GM12878 (cell line): Measurements from ENCODE around the gene MR1. TPM values are rescaled to one million over a fixed set of nuclear protein-coding genes. Genes with fewer than 3 reads are reported as not detected.
A peak's percentile ranks its signal among the peaks of the same experiment; 100 is the strongest.

ENCODE experiments used
- ATAC-seq: fragments of 200-7000 bp; cut with Tn5 transposase; 3 replicates; pipeline ENCODE4 v1.9.1; 2020; ENCODE audit warnings: mild to moderate bottlenecking, moderate library complexity
- BruUV-seq: library from RNA; stranded (reverse); fragments of 400-500 nt; replicated peaks from 2 replicates; lab custom pipeline; 2021; lab: Mats Ljungman, UMichigan
- CTCF ChIA-PET: fragments of 300-600 bp; sonication (Branson Sonifier 250); formaldehyde crosslinking; extraction: SDS; loops from one replicate; lab custom pipeline; 2021; ENCODE audit warnings: inconsistent platforms; lab: Yijun Ruan, JAX
- POLR2A ChIA-PET: fragments of 350-600 bp; formaldehyde crosslinking; extraction: SDS; loops from one replicate; lab custom pipeline; 2021; ENCODE audit warnings: inconsistent platforms; lab: Charles Lee
- RAD21 ChIA-PET: fragments of 300-600 bp; sonication (Branson Sonifier 250); formaldehyde crosslinking; loops from one replicate; lab custom pipeline; 2023; ENCODE audit warnings: antibody characterized with exemption; ENCODE audit not compliant: unreplicated experiment; lab: Charles Lee
- SMC1A ChIA-PET: fragments of 300-600 bp; sonication (Branson Sonifier 250); formaldehyde crosslinking; loops from one replicate; lab custom pipeline; 2023; ENCODE audit not compliant: unreplicated experiment, uncharacterized antibody; lab: Charles Lee
- DNase-seq: peaks from one replicate; pipeline ENCODE4 v3.0.0-alpha.2; 2011; ENCODE audit warnings: low read depth, low spot score
- FAIRE-seq: peaks from 3 replicates; lab custom pipeline; 2011; peaks lifted over from hg19 to GRCh38; lab: Jason Lieb, UNC
- H2AFZ ChIP-seq: 2 replicates; pipeline ENCODE4 v1.6.0; 2011; ENCODE audit warnings: low read depth, low read length, control low read depth; ENCODE audit not compliant: control insufficient read depth
- H3K27ac ChIP-seq: 2 replicates; pipeline ENCODE4 v1.5.1; 2011; ENCODE audit warnings: control low read depth; ENCODE audit not compliant: control insufficient read depth, insufficient read depth
- H3K27me3 ChIP-seq, 2 experiments: replicated peaks in 1 of 2; 2 replicates each; pipeline versions ENCODE4 v1.6.0 to v1.6.1; 2011; ENCODE audit warnings: low read length in 1 of 2; ENCODE audit not compliant: control insufficient read depth in 2 of 2, insufficient read depth in 2 of 2
- H3K36me3 ChIP-seq, 2 experiments: 2 replicates each; pipeline ENCODE4 v1.5.1; 2011; ENCODE audit warnings: low read length in 1 of 2; ENCODE audit not compliant: control insufficient read depth in 2 of 2, insufficient read depth in 2 of 2
- H3K4me1 ChIP-seq: 2 replicates; pipeline ENCODE4 v1.6.1; 2011; ENCODE audit warnings: mild to moderate bottlenecking, low read length, moderate library complexity, mixed read lengths; ENCODE audit not compliant: control insufficient read depth, insufficient read depth
- H3K4me2 ChIP-seq: 2 replicates; pipeline ENCODE4 v1.6.0; 2011; ENCODE audit warnings: control low read depth; ENCODE audit not compliant: control insufficient read depth, insufficient read depth
- H3K4me3 ChIP-seq: fragments of 200-600 bp; sonication (generic); 2 replicates; pipeline ENCODE4 v1.5.1; 2016
- H3K79me2 ChIP-seq: 2 replicates; pipeline ENCODE4 v1.6.0; 2011; ENCODE audit warnings: low read length; ENCODE audit not compliant: control insufficient read depth, insufficient read depth
- H3K9ac ChIP-seq: 2 replicates; pipeline ENCODE4 v1.8.0; 2011; ENCODE audit warnings: low read length, control low read depth, mixed read lengths; ENCODE audit not compliant: control insufficient read depth, insufficient read depth
- H3K9me3 ChIP-seq: replicated peaks from 3 replicates; pipeline ENCODE4 v1.5.1; 2011; ENCODE audit warnings: mild to moderate bottlenecking, low read length; ENCODE audit not compliant: control insufficient read depth, insufficient read depth
- H4K20me1 ChIP-seq: 2 replicates; pipeline ENCODE4 v1.6.0; 2011; ENCODE audit not compliant: control insufficient read depth, insufficient read depth
- CHD2 ChIP-seq: IDR thresholded peaks from 2 replicates; pipeline ENCODE4 v1.6.1; 2011; ENCODE audit warnings: low read depth, low read length, improper control_type of control experiment, borderline replicate concordance
- CHD4 ChIP-seq: fragments of 200-600 bp; sonication (generic); IDR thresholded peaks from 2 replicates; pipeline ENCODE4 v1.6.1; 2016; ENCODE audit warnings: mild to moderate bottlenecking
- EGR1 ChIP-seq, 2 experiments: IDR thresholded peaks; 1 replicate in 1 of 2; 2 replicates in 1 of 2; pipeline ENCODE4 v1.6.1; 2011 to 2012; ENCODE audit warnings: low read depth in 2 of 2, low read length in 2 of 2, borderline replicate concordance in 1 of 2, mild to moderate bottlenecking in 1 of 2, moderate library complexity in 1 of 2
- ELK1 ChIP-seq: IDR thresholded peaks from 2 replicates; pipeline ENCODE4 v1.6.1; 2012; ENCODE audit warnings: low read depth, low read length, improper control_type of control experiment
- FOXM1 ChIP-seq: IDR thresholded peaks from 2 replicates; pipeline ENCODE4 v1.6.1; 2012; ENCODE audit warnings: low read depth, mild to moderate bottlenecking, inconsistent platforms, low read length, moderate library complexity
- HDGF ChIP-seq: fragments of 450-650 bp; IDR thresholded peaks from 2 replicates; pipeline ENCODE4 v1.6.1; 2016; ENCODE audit warnings: antibody characterized with exemption
- KLF5 ChIP-seq: fragments of 450-650 bp; IDR thresholded peaks from 2 replicates; pipeline ENCODE4 v1.6.1; 2014; ENCODE audit warnings: mild to moderate bottlenecking; ENCODE audit not compliant: partially characterized antibody
- RFX5 ChIP-seq: IDR thresholded peaks from 2 replicates; pipeline ENCODE4 v1.6.1; 2011; ENCODE audit warnings: low read depth, low read length, improper control_type of control experiment
- SIN3A ChIP-seq: IDR thresholded peaks from 2 replicates; pipeline ENCODE4 v1.6.1; 2012; ENCODE audit warnings: low read depth, low read length, improper control_type of control experiment
- SRF ChIP-seq, 2 experiments: IDR thresholded peaks; 2 replicates each; pipeline ENCODE4 v1.6.1; 2011; ENCODE audit warnings: low read depth in 2 of 2, low read length in 2 of 2, mild to moderate bottlenecking in 1 of 2, moderate library complexity in 1 of 2
- STAT3 ChIP-seq: IDR thresholded peaks from 2 replicates; pipeline ENCODE4 v1.6.1; 2011; ENCODE audit warnings: low read depth, low read length, improper control_type of control experiment
- SUZ12 ChIP-seq: fragments of 200-600 bp; sonication (generic); IDR thresholded peaks from one replicate; pipeline ENCODE4 v1.6.1; 2018; ENCODE audit warnings: antibody characterized with exemption, mild to moderate bottlenecking; ENCODE audit not compliant: unreplicated experiment
- TCF12 ChIP-seq: IDR thresholded peaks from 2 replicates; pipeline ENCODE4 v1.6.1; 2011; ENCODE audit warnings: low read depth, mild to moderate bottlenecking, low read length
- WGBS: methylation state at CpG from one replicate; pipeline ENCODE4 v1.1.6; 2016; ENCODE audit warnings: low lambda C conversion rate; ENCODE audit not compliant: insufficient replicate concordance, insufficient coverage; ENCODE audit errors: missing lambda C conversion rate; 5-methylcytosine and 5-hydroxymethylcytosine counted together
- in situ Hi-C: fragments of 300-500 bp; cut with MboI; formaldehyde crosslinking; loops from 9 replicates; pipeline ENCODE4 v1.14.3; 2018; ENCODE audit warnings: mixed read lengths
- intact Hi-C: fragments of 100-400 bp; cut with micrococcal nuclease; formaldehyde crosslinking; loops from one replicate; pipeline ENCODE4 v1.14.2; 2022; ENCODE audit not compliant: unreplicated experiment
- polyA plus RNA-seq, 11 experiments: library from polyadenylated mRNA; depleted of rRNA in 4 of 11; unstranded in 6 of 11; stranded (reverse) in 5 of 11; fragments of >200 nt; fragmentation: Nextera tagmentation in 4 of 11; fragmentation: Illumina TruSeq in 1 of 11; extraction: Ambion mirVana in 4 of 11; extraction: Trizol in 1 of 11; gene quantifications; 1 replicate in 1 of 11; 2 replicates in 10 of 11; pipeline versions ENCODE4 v1.2.1 to v1.2.3, GENCODE V29; 2011 to 2016; ENCODE audit warnings: inconsistent platforms in 2 of 11, missing spikeins in 2 of 11, low read depth in 1 of 11
- total RNA-seq, 4 experiments: library from RNA; depleted of rRNA in 3 of 4; stranded (reverse); fragments of >200 nt in 3 of 4; fragmentation: Illumina TruSeq in 1 of 4; extraction: Trizol in 1 of 4; gene quantifications; 2 replicates each; pipeline versions ENCODE4 v1.2.1 to v1.2.3, GENCODE V29; 2013 to 2021
- TF ChIP-seq, protein P1 (sequence below): fragments of 450-650 bp; IDR thresholded peaks from 2 replicates; pipeline ENCODE4 v1.6.1; 2014; ENCODE audit warnings: mild to moderate bottlenecking
- TF ChIP-seq, protein P2 (sequence below): IDR thresholded peaks from 2 replicates; pipeline ENCODE4 v1.6.1; 2011; ENCODE audit warnings: borderline replicate concordance, low read depth, mild to moderate bottlenecking, moderate library complexity, low read length; ENCODE audit not compliant: insufficient read depth, poor library complexity, severe bottlenecking

The MR1 gene
- total and polyA plus RNA-seq, 10 of the 15 experiments (the other 5 are each of a cell fraction or from before 2014, with no cell fraction given) = 24.7 to 65.9 (median 30.9) TPM

DNA sequence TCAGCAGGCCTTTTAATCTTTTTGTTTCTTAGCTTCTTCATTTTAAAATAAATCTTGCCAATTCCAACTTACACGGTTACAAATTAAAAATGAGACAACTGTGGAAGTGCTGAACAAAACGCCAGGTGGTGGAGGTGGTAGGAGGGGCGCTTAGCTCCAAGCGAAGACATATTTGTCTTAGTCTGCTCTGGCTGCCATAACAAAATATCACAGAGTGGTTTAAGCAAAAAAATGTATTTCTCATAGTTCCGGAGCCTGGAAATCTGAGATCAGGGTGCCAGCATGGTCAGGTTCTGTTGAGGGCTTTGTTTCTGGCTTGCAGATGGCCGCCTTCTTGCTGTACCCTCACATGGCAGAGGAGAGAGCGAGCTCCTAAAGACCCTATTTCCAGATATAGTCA, 69.6 kb downstream of the MR1 start:
- Histone ChIP-seq H3K4me3 (no peak overlapping the region), H3K4me1 (peaks cover 64% of the 10 kb centered on the region), H3K27me3 (no peaks in the 10 kb centered on the region), H3K79me2 (peaks cover 3% of the 10 kb centered on the region), H4K20me1 (no peaks in the 10 kb centered on the region), H3K4me2 (peak overlapping the region; percentile 83; the same call in 1 of the 2 replicates), H2AFZ (no peak overlapping the region)
- DNase-seq = no peak
- RAD21 ChIA-PET = interaction anchor here (1.1 to 26.9 kb wide), 6 partner anchors 12 to 68 kb away, joined by 3 to 966 read pairs (median 8); partner anchors contain the start of gene MR1
- in situ Hi-C loops (no loop called here), intact Hi-C loops (no loop called here)
- WGBS = 96% methylated on average over 7 of the region's 7 CpGs
- BruUV-seq = no TSS peak
- FAIRE-seq = no peak
- POLR2A ChIA-PET = interaction anchor here (0.6 to 16.3 kb wide), 8 partner anchors 7 to 529 kb away, joined by 4 to 256 read pairs (median 14); partner anchors contain the start of gene IER5
- SMC1A ChIA-PET = interaction anchor here (0.6 to 39.2 kb wide), 13 partner anchors 11 to 195 kb away, joined by 3 to 1399 read pairs (median 4); partner anchors contain the start of gene MR1
- no peak for TF ChIP-seq RFX5
- TF ChIP-seq, protein P1, sequence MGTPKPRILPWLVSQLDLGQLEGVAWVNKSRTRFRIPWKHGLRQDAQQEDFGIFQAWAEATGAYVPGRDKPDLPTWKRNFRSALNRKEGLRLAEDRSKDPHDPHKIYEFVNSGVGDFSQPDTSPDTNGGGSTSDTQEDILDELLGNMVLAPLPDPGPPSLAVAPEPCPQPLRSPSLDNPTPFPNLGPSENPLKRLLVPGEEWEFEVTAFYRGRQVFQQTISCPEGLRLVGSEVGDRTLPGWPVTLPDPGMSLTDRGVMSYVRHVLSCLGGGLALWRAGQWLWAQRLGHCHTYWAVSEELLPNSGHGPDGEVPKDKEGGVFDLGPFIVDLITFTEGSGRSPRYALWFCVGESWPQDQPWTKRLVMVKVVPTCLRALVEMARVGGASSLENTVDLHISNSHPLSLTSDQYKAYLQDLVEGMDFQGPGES = no peak
- TF ChIP-seq TCF12 = no peak
- TF ChIP-seq ELK1 = no peak
- TF ChIP-seq STAT3 = no peak
- TF ChIP-seq, protein P2, sequence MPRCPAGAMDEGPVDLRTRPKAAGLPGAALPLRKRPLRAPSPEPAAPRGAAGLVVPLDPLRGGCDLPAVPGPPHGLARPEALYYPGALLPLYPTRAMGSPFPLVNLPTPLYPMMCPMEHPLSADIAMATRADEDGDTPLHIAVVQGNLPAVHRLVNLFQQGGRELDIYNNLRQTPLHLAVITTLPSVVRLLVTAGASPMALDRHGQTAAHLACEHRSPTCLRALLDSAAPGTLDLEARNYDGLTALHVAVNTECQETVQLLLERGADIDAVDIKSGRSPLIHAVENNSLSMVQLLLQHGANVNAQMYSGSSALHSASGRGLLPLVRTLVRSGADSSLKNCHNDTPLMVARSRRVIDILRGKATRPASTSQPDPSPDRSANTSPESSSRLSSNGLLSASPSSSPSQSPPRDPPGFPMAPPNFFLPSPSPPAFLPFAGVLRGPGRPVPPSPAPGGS = no peak
- no peak for TF ChIP-seq HDGF
- TF ChIP-seq SIN3A = no peak
- no peak for TF ChIP-seq KLF5
- no peak for TF ChIP-seq CHD4
- TF ChIP-seq SRF (IDR thresholded peaks at IDR 0.05; ENCODE audit: low read depth in 2 of 2, low read length in 2 of 2) = no peak
- no peak for TF ChIP-seq SUZ12
- no peak for TF ChIP-seq EGR1 (IDR thresholded peaks at IDR 0.05; ENCODE audit: borderline replicate concordance in 1 of 2, low read depth in 2 of 2, low read length in 2 of 2)
- no peak for TF ChIP-seq FOXM1
- no peak for TF ChIP-seq CHD2
- TF ChIP-seq, all 136 proteins: peak for 0
- no peaks in the 10 kb centered on the region for H3K36me3 ChIP-seq
- no peak overlapping the region for H3K9ac ChIP-seq
- CTCF ChIA-PET = interaction anchor here (2.4 to 38.4 kb wide), 4 partner anchors 12 to 65 kb away, joined by 10 to 1067 read pairs (median 20); no protein-coding TSS in a partner anchor
- no peak overlapping the region for H3K27ac ChIP-seq
- ATAC-seq = no peak
- no peaks in the 10 kb centered on the region for H3K9me3 ChIP-seq
